Upper lobe of right lung (tissue), 1 donor: ENCODE measurements around the gene FAM47E. TPM values are rescaled to one million over a fixed set of nuclear protein-coding genes. Genes with fewer than 3 reads are reported as not detected.
"Not testable (repeated sequence)": the region's sequence is repeated elsewhere in the genome, so short reads cannot be mapped to it uniquely, and the experiment has no call there.

Experiments
- ATAC-seq: fragments of 200-7000 bp; cut with Tn5 transposase; one replicate; pipeline ENCODE4 v1.9.1; 2020; ENCODE audit warnings: mild to moderate bottlenecking, moderate library complexity
- DNase-seq: peaks from one replicate; pipeline ENCODE4 v3.0.0-alpha.2; 2020
- H3K27ac ChIP-seq: fragments of 200-600 bp; one replicate; pipeline ENCODE4 v1.8.0; 2022
- H3K27me3 ChIP-seq: fragments of 200-600 bp; one replicate; pipeline ENCODE4 v1.8.0; 2022; ENCODE audit warnings: mild to moderate bottlenecking
- H3K36me3 ChIP-seq: fragments of 200-600 bp; one replicate; pipeline ENCODE4 v1.8.0; 2022
- H3K4me1 ChIP-seq: fragments of 200-600 bp; one replicate; pipeline ENCODE4 v1.8.0; 2022
- H3K4me3 ChIP-seq: fragments of 200-600 bp; one replicate; pipeline ENCODE4 v1.8.0; 2022; ENCODE audit warnings: mild to moderate bottlenecking
- H3K9me3 ChIP-seq: fragments of 200-600 bp; one replicate; pipeline ENCODE4 v1.8.0; 2022
- intact Hi-C: fragments of 100-400 bp; cut with DNase I; formaldehyde crosslinking; loops from one replicate; pipeline ENCODE4 v1.11.0; 2022
- total RNA-seq: library from RNA; stranded (reverse); fragmentation: NEBNext Ultra II Directional; extraction: Animal tissue kit (Norgen Biotek cat#: 25700); gene quantifications from one replicate; pipeline ENCODE4 v1.2.1, GENCODE V29; 2021
- TF ChIP-seq, protein P1 (sequence below): fragments of 200-600 bp; IDR thresholded peaks from one replicate; pipeline ENCODE4 v1.8.0; 2022; ENCODE audit warnings: antibody characterized with exemption
- donor health status: DM: no; HTN: yes; CAD: no; lungs with severe emphysema.

The FAM47E gene
- total RNA-seq, 1 donor from 2014 or later, result 3.6 TPM

DNA sequence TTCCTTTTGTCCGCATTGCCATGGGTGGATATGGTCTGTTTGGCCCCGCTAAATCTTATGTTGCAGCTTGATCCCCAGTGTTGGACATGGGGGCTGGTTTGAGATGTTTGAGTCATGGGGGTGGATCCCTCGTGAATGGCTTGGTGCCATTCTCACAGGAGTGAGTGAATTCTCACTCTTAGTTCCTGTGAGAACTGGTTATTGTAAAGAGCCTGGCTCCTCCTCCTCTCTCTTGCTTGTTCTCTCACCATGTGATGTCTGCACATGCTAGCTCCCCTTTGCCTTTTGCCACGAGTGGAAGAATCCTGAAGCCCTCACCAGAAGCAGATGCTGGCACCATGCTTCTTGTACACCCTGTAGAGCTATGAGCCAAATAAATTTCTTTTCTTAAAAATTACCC, 32.4 kb downstream of the FAM47E start:
- Histone ChIP-seq H3K9me3 (no peaks in the 10 kb centered on the region), H3K4me3 (no peak overlapping the region), H3K4me1 (no peaks in the 10 kb centered on the region), H3K27ac (no peak overlapping the region), H3K27me3 (no peaks in the 10 kb centered on the region), H3K36me3 (no peaks in the 10 kb centered on the region)
- TF ChIP-seq, protein P1, sequence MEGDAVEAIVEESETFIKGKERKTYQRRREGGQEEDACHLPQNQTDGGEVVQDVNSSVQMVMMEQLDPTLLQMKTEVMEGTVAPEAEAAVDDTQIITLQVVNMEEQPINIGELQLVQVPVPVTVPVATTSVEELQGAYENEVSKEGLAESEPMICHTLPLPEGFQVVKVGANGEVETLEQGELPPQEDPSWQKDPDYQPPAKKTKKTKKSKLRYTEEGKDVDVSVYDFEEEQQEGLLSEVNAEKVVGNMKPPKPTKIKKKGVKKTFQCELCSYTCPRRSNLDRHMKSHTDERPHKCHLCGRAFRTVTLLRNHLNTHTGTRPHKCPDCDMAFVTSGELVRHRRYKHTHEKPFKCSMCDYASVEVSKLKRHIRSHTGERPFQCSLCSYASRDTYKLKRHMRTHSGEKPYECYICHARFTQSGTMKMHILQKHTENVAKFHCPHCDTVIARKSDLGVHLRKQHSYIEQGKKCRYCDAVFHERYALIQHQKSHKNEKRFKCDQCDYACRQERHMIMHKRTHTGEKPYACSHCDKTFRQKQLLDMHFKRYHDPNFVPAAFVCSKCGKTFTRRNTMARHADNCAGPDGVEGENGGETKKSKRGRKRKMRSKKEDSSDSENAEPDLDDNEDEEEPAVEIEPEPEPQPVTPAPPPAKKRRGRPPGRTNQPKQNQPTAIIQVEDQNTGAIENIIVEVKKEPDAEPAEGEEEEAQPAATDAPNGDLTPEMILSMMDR, result no peak
- intact Hi-C loops, result no loop called here
- DNase-seq (no peak), ATAC-seq (no peak)

DNA sequence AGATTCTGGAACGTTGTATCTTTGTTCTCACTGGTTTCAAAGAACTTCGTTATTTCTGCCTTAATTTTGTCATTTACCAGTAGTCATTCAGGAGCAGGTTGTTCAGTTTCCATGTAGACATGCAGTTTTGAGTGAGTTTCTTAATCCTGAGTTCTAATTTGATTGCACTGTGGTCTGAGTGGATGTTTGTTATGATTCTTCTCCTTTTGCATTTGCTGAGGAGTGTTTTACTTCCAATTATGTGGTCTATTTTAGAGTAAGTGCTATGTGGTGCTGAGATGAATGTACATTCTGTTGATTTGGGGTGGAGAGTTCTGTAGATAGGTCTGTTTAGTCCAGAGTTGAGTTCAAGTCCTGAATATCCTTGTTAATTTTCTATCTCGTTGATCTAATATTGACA, 36.3 kb downstream of the FAM47E start:
- H3K4me1 ChIP-seq, ATAC-seq, intact Hi-C loops, H3K36me3 ChIP-seq, H3K27me3 ChIP-seq, DNase-seq, H3K9me3 ChIP-seq, H3K27ac ChIP-seq, H3K4me3 ChIP-seq: not testable (repeated sequence)

DNA sequence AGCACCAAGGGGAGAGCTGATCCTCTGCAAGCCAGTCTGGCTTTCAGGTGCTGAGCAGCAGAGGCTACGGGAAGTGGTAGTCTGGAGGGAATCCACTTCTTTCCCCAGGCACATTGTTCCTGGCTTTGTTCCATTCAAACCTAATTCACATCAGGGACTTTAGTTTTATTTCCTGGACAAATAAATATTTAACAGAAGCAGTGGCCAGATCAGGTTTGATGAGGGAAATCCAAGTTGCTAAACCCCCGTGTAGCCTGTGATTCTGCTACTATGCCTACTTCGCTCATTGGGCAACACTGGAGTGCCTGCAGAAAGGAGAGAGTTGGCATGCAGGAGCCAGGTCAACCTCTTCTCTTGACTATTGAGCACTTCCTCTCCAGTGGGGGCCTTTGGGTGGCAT, 41.2 kb downstream of the FAM47E start:
- DNase-seq (no peak), ATAC-seq (peak; percentile 87)
- Histone ChIP-seq H3K9me3 (no peaks in the 10 kb centered on the region), H3K27ac (peak overlapping the region; percentile 72), H3K36me3 (no peaks in the 10 kb centered on the region), H3K4me1 (no peaks in the 10 kb centered on the region), H3K27me3 (no peaks in the 10 kb centered on the region), H3K4me3 (no peak overlapping the region)
- TF ChIP-seq, protein P1, result no peak
- intact Hi-C loops, result no loop called here

DNA sequence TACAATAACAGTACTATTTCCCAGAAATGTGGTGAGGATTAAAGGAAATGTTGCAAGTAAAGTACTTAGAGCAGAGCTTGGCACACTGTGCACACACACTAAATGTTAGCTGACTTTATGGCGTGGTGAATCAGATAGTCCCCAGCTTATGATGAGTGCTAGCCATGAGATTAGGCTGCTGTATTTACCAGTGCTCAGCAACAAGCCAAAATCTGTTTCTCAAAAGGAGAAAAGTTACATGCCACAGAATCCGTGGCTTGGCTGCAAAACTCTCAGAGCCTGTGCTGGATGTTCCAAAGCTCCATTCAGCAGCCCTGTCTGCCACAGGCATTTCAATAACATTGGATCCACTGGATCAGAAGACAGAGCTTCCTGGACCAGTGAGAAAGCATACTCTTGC, 42.3 kb downstream of the FAM47E start:
- TF ChIP-seq, protein P1, result no peak
- H3K27ac ChIP-seq, result peak overlapping the region; percentile 6
- ATAC-seq (peak; percentile 68), DNase-seq (no peak)
- H3K4me1 ChIP-seq, result no peaks in the 10 kb centered on the region
- no peaks in the 10 kb centered on the region for H3K27me3 ChIP-seq
- no peak overlapping the region for H3K4me3 ChIP-seq
- H3K36me3 ChIP-seq, result no peaks in the 10 kb centered on the region
- no peaks in the 10 kb centered on the region for H3K9me3 ChIP-seq
- intact Hi-C loops, result no loop called here

DNA sequence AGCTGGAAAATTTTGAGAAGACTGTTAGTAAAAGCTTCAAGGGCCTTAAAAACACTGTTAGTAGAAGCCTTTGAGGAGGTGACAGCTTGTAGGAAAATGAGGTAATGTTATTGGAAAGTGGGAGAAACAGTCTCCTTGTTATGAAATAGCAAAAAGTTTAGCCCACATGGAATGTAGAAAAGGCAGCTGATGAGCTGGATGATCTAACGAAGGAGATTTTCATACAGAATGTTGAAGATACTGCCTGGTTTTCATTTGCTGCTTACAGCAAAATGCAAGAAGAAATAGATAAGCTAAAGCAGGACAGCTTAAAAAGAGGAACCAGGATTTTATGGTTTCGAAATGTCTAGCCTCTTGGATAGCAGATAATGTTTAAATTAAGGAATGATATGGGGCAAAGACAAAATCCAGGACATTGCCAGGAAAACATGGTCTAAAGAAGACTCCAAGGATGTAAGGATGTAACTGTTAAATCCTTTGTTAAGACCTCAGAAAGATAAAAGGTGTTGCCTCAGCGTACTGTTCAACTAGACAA, 44.8 kb downstream of the FAM47E start:
- no peaks in the 10 kb centered on the region for H3K27me3 ChIP-seq
- no peaks in the 10 kb centered on the region for H3K36me3 ChIP-seq
- ATAC-seq (no peak), DNase-seq (no peak)
- intact Hi-C loops, result no loop called here
- TF ChIP-seq, protein P1, result no peak
- no peaks in the 10 kb centered on the region for H3K9me3 ChIP-seq
- no peak overlapping the region for H3K4me3 ChIP-seq
- H3K27ac ChIP-seq, result no peak overlapping the region
- peaks cover 6% of the 10 kb centered on the region for H3K4me1 ChIP-seq

DNA sequence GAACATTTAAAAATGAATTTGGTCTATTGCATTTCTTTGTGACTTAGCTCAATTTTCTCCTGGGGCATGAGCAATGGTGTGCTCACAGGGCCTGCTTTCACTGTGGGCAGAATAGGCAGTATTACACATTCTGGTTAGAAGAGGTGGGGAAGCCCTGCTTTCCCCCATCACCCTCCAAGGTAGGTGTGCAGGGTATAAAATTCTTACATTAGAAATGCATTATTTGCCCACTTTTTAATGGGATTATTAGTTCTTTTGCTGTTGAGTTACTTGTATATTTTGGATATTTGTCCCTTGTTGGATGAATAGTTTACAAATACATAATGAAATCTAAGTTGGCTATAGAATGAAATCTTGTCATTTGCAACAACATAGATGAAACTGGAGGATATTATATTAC, 46.7 kb downstream of the FAM47E start:
- H3K27ac ChIP-seq, result no peak overlapping the region
- TF ChIP-seq, protein P1, result no peak
- no peaks in the 10 kb centered on the region for H3K36me3 ChIP-seq
- H3K4me1 ChIP-seq, result peaks cover 14% of the 10 kb centered on the region
- no peaks in the 10 kb centered on the region for H3K27me3 ChIP-seq
- no peak overlapping the region for H3K4me3 ChIP-seq
- no peak for DNase-seq
- no peaks in the 10 kb centered on the region for H3K9me3 ChIP-seq
- no peak for ATAC-seq
- intact Hi-C loops, result no loop called here
